Hepatocyte (in vitro differentiated cells): ENCODE data around the gene ZNRF3. TPM values are rescaled to one million over a fixed set of nuclear protein-coding genes. Genes with fewer than 3 reads are reported as not detected.

Experiments used
- DNase-seq: peaks from one replicate; pipeline ENCODE4 v3.0.0-alpha.2; 2016; ENCODE audit warnings: low spot score
- H2AFZ ChIP-seq: fragments of 200-600 bp; sonication (generic); 2 replicates; pipeline ENCODE4 v1.6.0; 2016; ENCODE audit warnings: antibody characterized with exemption, mild to moderate bottlenecking
- H3K27ac ChIP-seq: fragments of 200-600 bp; sonication (generic); 2 replicates; pipeline ENCODE4 v1.5.1; 2016; ENCODE audit warnings: mild to moderate bottlenecking
- H3K27me3 ChIP-seq: fragments of 200-600 bp; sonication (generic); 2 replicates; pipeline ENCODE4 v1.6.1; 2016
- H3K36me3 ChIP-seq: fragments of 200-600 bp; sonication (generic); replicated peaks from 2 replicates; pipeline ENCODE4 v1.5.1; 2016; ENCODE audit warnings: low read depth; ENCODE audit not compliant: insufficient read depth
- H3K4me1 ChIP-seq: fragments of 200-600 bp; sonication (generic); 2 replicates; pipeline ENCODE4 v1.5.1; 2016; ENCODE audit warnings: mild to moderate bottlenecking, moderate library complexity; ENCODE audit not compliant: insufficient read depth
- H3K4me2 ChIP-seq: fragments of 200-600 bp; sonication (generic); 2 replicates; pipeline ENCODE4 v1.6.0; 2016
- H3K4me3 ChIP-seq: fragments of 200-600 bp; sonication (generic); 2 replicates; pipeline ENCODE4 v1.5.1; 2016; ENCODE audit warnings: mild to moderate bottlenecking
- H3K79me2 ChIP-seq: fragments of 200-600 bp; sonication (generic); 2 replicates; pipeline ENCODE4 v1.6.0; 2017; ENCODE audit warnings: mild to moderate bottlenecking
- H3K9me2 ChIP-seq: fragments of 200-600 bp; sonication (generic); replicated peaks from 2 replicates; pipeline ENCODE4 v1.6.0; 2017; ENCODE audit warnings: mild to moderate bottlenecking; ENCODE audit not compliant: insufficient read depth
- H3K9me3 ChIP-seq: fragments of 200-600 bp; sonication (generic); 2 replicates; pipeline ENCODE4 v1.5.1; 2016; ENCODE audit warnings: low read depth, mild to moderate bottlenecking
- H4K20me1 ChIP-seq: fragments of 200-600 bp; sonication (generic); 2 replicates; pipeline ENCODE4 v1.6.0; 2016; ENCODE audit warnings: mild to moderate bottlenecking; ENCODE audit not compliant: insufficient read depth, poor library complexity, severe bottlenecking
- EZH2 ChIP-seq: fragments of 200-600 bp; sonication (generic); IDR thresholded peaks from 2 replicates; pipeline ENCODE4 v1.6.1; 2016; ENCODE audit warnings: antibody characterized with exemption, mild to moderate bottlenecking, borderline replicate concordance
- EZH2phosphoT487 ChIP-seq: fragments of 200-600 bp; sonication (generic); IDR thresholded peaks from one replicate; pipeline ENCODE4 v1.6.1; 2018; ENCODE audit warnings: antibody characterized with exemption, mild to moderate bottlenecking, low read depth, moderate library complexity; ENCODE audit not compliant: unreplicated experiment, severe bottlenecking
- WGBS: methylation state at CpG from one replicate; pipeline ENCODE4 v1.1.6; 2016; ENCODE audit warnings: low lambda C conversion rate; ENCODE audit errors: missing lambda C conversion rate; 5-methylcytosine and 5-hydroxymethylcytosine counted together
- polyA plus RNA-seq: library from polyadenylated mRNA; unstranded; fragments of >200 nt; fragmentation: Nextera tagmentation; extraction: Ambion mirVana; gene quantifications from 2 replicates; pipeline ENCODE4 v1.2.1, GENCODE V29; 2016
- total RNA-seq: library from RNA; depleted of rRNA; stranded (reverse); fragments of >200 nt; gene quantifications from 2 replicates; pipeline ENCODE4 v1.2.3, GENCODE V29; 2014
- TF ChIP-seq, protein P1 (sequence below): fragments of 200-600 bp; sonication (generic); IDR thresholded peaks from 2 replicates; pipeline ENCODE4 v1.5.1; 2016; ENCODE audit warnings: antibody characterized with exemption, mild to moderate bottlenecking; ENCODE audit not compliant: poor library complexity

ZNRF3 gene
- total and polyA plus RNA-seq, 2 experiments from 2014 or later, result 8.9 to 14.7 TPM

DNA sequence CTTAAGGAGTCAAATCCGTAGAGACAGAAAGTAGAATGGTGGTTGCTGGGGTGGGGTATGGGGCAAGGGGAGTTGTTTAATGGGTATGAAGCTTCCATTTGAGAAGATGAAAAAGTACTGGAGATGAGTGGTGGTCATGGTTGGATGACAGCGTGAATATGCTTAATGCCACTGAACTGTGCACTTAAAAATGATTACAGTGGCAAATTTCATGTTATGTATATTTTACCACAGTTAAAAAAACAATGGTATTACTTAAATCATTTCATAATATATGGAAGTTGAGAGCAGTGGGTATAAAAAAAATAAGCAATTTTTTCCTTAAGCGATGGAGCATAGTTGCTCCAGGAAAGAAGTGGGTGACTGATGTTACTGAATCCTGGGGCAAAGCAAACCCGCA lies 111.2 kb downstream of the ZNRF3 start:
- no peak for TF ChIP-seq EZH2
- TF ChIP-seq, protein P1, sequence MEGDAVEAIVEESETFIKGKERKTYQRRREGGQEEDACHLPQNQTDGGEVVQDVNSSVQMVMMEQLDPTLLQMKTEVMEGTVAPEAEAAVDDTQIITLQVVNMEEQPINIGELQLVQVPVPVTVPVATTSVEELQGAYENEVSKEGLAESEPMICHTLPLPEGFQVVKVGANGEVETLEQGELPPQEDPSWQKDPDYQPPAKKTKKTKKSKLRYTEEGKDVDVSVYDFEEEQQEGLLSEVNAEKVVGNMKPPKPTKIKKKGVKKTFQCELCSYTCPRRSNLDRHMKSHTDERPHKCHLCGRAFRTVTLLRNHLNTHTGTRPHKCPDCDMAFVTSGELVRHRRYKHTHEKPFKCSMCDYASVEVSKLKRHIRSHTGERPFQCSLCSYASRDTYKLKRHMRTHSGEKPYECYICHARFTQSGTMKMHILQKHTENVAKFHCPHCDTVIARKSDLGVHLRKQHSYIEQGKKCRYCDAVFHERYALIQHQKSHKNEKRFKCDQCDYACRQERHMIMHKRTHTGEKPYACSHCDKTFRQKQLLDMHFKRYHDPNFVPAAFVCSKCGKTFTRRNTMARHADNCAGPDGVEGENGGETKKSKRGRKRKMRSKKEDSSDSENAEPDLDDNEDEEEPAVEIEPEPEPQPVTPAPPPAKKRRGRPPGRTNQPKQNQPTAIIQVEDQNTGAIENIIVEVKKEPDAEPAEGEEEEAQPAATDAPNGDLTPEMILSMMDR, result no peak
- no peak for TF ChIP-seq EZH2phosphoT487
- peaks cover 2% of the 10 kb centered on the region for H3K4me1 ChIP-seq
- WGBS, result 94% methylated on average over 4 of the region's 4 CpGs
- no peak for DNase-seq
- H3K4me2 ChIP-seq, result no peak overlapping the region
- H3K27ac ChIP-seq, result no peak overlapping the region
- no peaks in the 10 kb centered on the region for H3K9me3 ChIP-seq
- H3K9me2 ChIP-seq, result no peaks in the 10 kb centered on the region
- H4K20me1 ChIP-seq, result no peaks in the 10 kb centered on the region
- no peaks in the 10 kb centered on the region for H3K36me3 ChIP-seq
- H3K27me3 ChIP-seq, result no peaks in the 10 kb centered on the region
- peaks cover 25% of the 10 kb centered on the region for H3K79me2 ChIP-seq
- no peak overlapping the region for H3K4me3 ChIP-seq
- no peak overlapping the region for H2AFZ ChIP-seq

- Histone ChIP-seq H3K9me3 (no peaks in the 10 kb centered on the region), H4K20me1 (no peaks in the 10 kb centered on the region), H3K9me2 (no peaks in the 10 kb centered on the region), H3K79me2 (peaks cover 22% of the 10 kb centered on the region), H3K4me3 (no peak overlapping the region), H3K27me3 (no peaks in the 10 kb centered on the region), H3K4me2 (no peak overlapping the region), H3K36me3 (no peaks in the 10 kb centered on the region), H3K4me1 (peaks cover 8% of the 10 kb centered on the region), H3K27ac (no peak overlapping the region), H2AFZ (no peak overlapping the region)
- TF ChIP-seq EZH2 (no peak), EZH2phosphoT487 (no peak)
- TF ChIP-seq, protein P1, result no peak
- no peak for DNase-seq
- 95% methylated on average over 2 of the region's 2 CpGs for WGBS
These were observed 112.2 kb downstream of the ZNRF3 start for GRCh38 chr22:28995551-28995950.

GRCh38 chr22:28997342-28997741 lies 114.0 kb downstream of the ZNRF3 start:
- DNase-seq, result no peak
- H3K36me3 ChIP-seq, result no peaks in the 10 kb centered on the region
- no peaks in the 10 kb centered on the region for H3K9me2 ChIP-seq
- WGBS, result 92% methylated on average over 3 of the region's 3 CpGs
- no peaks in the 10 kb centered on the region for H3K27me3 ChIP-seq
- H3K9me3 ChIP-seq, result no peaks in the 10 kb centered on the region
- H2AFZ ChIP-seq, result no peak overlapping the region
- no peak overlapping the region for H3K27ac ChIP-seq
- peaks cover 27% of the 10 kb centered on the region for H3K79me2 ChIP-seq
- H3K4me1 ChIP-seq, result peaks cover 8% of the 10 kb centered on the region
- no peak overlapping the region for H3K4me3 ChIP-seq
- no peak overlapping the region for H3K4me2 ChIP-seq
- no peaks in the 10 kb centered on the region for H4K20me1 ChIP-seq
- TF ChIP-seq, protein P1, result no peak
- TF ChIP-seq EZH2phosphoT487, result no peak
- no peak for TF ChIP-seq EZH2

DNA sequence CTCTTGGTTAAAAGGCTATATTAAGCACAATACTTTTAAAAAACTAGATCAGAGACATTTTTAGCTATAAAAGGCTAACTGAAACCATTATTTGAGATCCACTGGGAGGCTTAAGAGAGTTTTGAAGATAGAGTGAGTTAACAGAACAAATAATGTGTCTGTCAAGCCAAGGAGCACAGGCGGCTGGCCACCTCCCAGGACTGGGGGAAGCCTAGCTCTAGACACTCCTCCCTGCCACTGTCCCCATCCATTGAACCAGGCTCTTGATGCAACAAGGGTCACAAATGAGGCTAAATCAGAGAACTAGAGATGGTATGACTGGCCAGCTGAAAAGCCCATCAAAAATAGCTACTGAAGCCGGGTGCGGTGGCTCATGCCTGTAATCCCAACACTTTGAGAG lies 115.3 kb downstream of the ZNRF3 start:
- Histone ChIP-seq H3K79me2 (peaks cover 32% of the 10 kb centered on the region), H2AFZ (no peak overlapping the region), H3K4me2 (no peak overlapping the region), H4K20me1 (no peaks in the 10 kb centered on the region), H3K9me3 (no peaks in the 10 kb centered on the region), H3K27ac (no peak overlapping the region), H3K4me1 (peaks cover 10% of the 10 kb centered on the region), H3K36me3 (no peaks in the 10 kb centered on the region), H3K4me3 (no peak overlapping the region), H3K27me3 (no peaks in the 10 kb centered on the region), H3K9me2 (no peaks in the 10 kb centered on the region)
- TF ChIP-seq, protein P1, result no peak
- TF ChIP-seq EZH2 (no peak), EZH2phosphoT487 (no peak)
- 89% methylated on average over 3 of the region's 3 CpGs for WGBS
- no peak for DNase-seq
